HG02588 (cell line): ENCODE results near the gene UBXN10.

Source experiments
- ATAC-seq: cut with Tn5 transposase; IDR thresholded peaks from one replicate; pipeline ENCODE4 v1.9.1; 2021; ENCODE audit warnings: mild to moderate bottlenecking, moderate library complexity; ENCODE audit not compliant: unreplicated experiment

The UBXN10 gene

GRCh38 chr1:20233394-20233793 is 47.5 kb downstream of the UBXN10 start:
- ATAC-seq = no peak

GRCh38 chr1:20233866-20234265 is 48.0 kb downstream of the UBXN10 start:
- no peak for ATAC-seq

GRCh38 chr1:20234788-20235535 is 49.1 kb downstream of the UBXN10 start:
- no peak for ATAC-seq

GRCh38 chr1:20237646-20238045 is 51.8 kb downstream of the UBXN10 start:
- ATAC-seq = no peak

GRCh38 chr1:20240012-20240411 is 54.1 kb downstream of the UBXN10 start:
- no peak for ATAC-seq

- no peak for ATAC-seq
These were observed 57.1 kb downstream of the UBXN10 start for GRCh38 chr1:20242890-20243479.
